ENCODE measurements around the gene NUTM2D.
"Not testable (repeated sequence)": the region's sequence is repeated elsewhere in the genome, so short reads cannot be mapped to it uniquely, and the experiment has no call there.

NUTM2D gene

GRCh38 chr10:87407516-87408467 is 50.2 kb downstream of the NUTM2D start:
- not testable (repeated sequence) for H3K36me3 Mint-ChIP-seq; H3K4me3 Mint-ChIP-seq; H3K4me1 Mint-ChIP-seq; H3K27ac Mint-ChIP-seq; DNase-seq (ENCODE audit: low spot score in 2 of 2); H3K9me3 Mint-ChIP-seq
- peak; percentile 39 for ATAC-seq

GRCh38 chr10:87413921-87414320 is 56.4 kb downstream of the NUTM2D start:
- not testable (repeated sequence) for DNase-seq (ENCODE audit: low spot score in 2 of 2); H3K4me1 Mint-ChIP-seq; H3K27ac Mint-ChIP-seq; H3K9me3 Mint-ChIP-seq; H3K36me3 Mint-ChIP-seq; ATAC-seq; H3K4me3 Mint-ChIP-seq

Data from stimulated activated effector memory CD8-positive, alpha-beta T cell treated with anti-CD3 and anti-CD28 coated beads, Interleukin-12 subunit alpha, Interleukin-12 subunit beta, amount 100 ng/mL, for 72 hours (primary cell).